SK-N-SH (cell line): ENCODE measurements around the gene WNT2. TPM values are rescaled to one million over a fixed set of nuclear protein-coding genes. Genes with fewer than 3 reads are reported as not detected.

Source experiments
- CTCF ChIA-PET: fragments of 300-600, 350-600 bp; formaldehyde crosslinking; extraction: SDS; loops from one replicate; lab custom pipeline; 2021; lab: Yijun Ruan, JAX
- POLR2A ChIA-PET: fragments of 350-600 bp; sonication (Branson Sonifier 250); formaldehyde crosslinking; extraction: SDS; loops from one replicate; lab custom pipeline; 2020; ENCODE audit warnings: antibody characterized with exemption, inconsistent platforms; lab: Yijun Ruan, JAX
- DNase-seq: peaks from one replicate; pipeline ENCODE4 v3.0.0; 2012
- H2AFZ ChIP-seq: fragments of 200-600 bp; sonication (generic); 2 replicates; pipeline ENCODE4 v1.8.1; 2016; ENCODE audit warnings: antibody characterized with exemption, mild to moderate bottlenecking, low read depth
- H3F3A ChIP-seq: fragments of 200-600 bp; sonication (generic); replicated peaks from 2 replicates; pipeline ENCODE3; 2016; ENCODE audit warnings: antibody characterized with exemption, mild to moderate bottlenecking; ENCODE audit not compliant: insufficient read depth
- H3K27ac ChIP-seq, 2 experiments: fragments of 200-500 bp in 1 of 2; fragments of 200-600 bp in 1 of 2; sonication (Bioruptor generic) in 1 of 2; sonication (generic), shearing (Covaris generic) in 1 of 2; 2 replicates each; pipeline versions ENCODE4 v1.5.1 to v1.6.1; 2014 to 2016; ENCODE audit warnings: low read depth in 2 of 2, inconsistent platforms in 1 of 2, low read length in 1 of 2, mild to moderate bottlenecking in 1 of 2, mixed read lengths in 1 of 2
- H3K27me3 ChIP-seq: fragments of 200-600 bp; sonication (generic), shearing (Covaris generic); 2 replicates; pipeline ENCODE4 v1.6.1; 2016; ENCODE audit warnings: mixed run types; ENCODE audit not compliant: insufficient read depth
- H3K36me3 ChIP-seq, 2 experiments: fragments of 200-500 bp in 1 of 2; fragments of 200-600 bp in 1 of 2; sonication (Bioruptor generic) in 1 of 2; sonication (generic) in 1 of 2; replicated peaks in 1 of 2; 2 replicates each; pipeline versions ENCODE3 to v1.5.1; 2014 to 2016; ENCODE audit warnings: low read length in 1 of 2, mild to moderate bottlenecking in 1 of 2; ENCODE audit not compliant: insufficient read depth in 2 of 2, control insufficient read depth in 1 of 2
- H3K4me1 ChIP-seq, 2 experiments: fragments of 200-500 bp in 1 of 2; fragments of 200-600 bp in 1 of 2; sonication (Bioruptor generic) in 1 of 2; sonication (generic), shearing (Covaris generic) in 1 of 2; 2 replicates each; pipeline versions ENCODE4 v1.5.1 to v1.6.1; 2014 to 2016; ENCODE audit warnings: low read depth in 1 of 2, low read length in 1 of 2, mixed run types in 1 of 2; ENCODE audit not compliant: insufficient read depth in 2 of 2, control insufficient read depth in 1 of 2
- H3K4me2 ChIP-seq: fragments of 200-600 bp; sonication (generic), shearing (Covaris generic); 2 replicates; pipeline ENCODE4 v1.6.1; 2017; ENCODE audit warnings: mixed run types
- H3K4me3 ChIP-seq, 2 experiments: fragments of 200-500 bp in 1 of 2; fragments of 200-600 bp in 1 of 2; sonication (Bioruptor generic) in 1 of 2; sonication (generic), shearing (Covaris generic) in 1 of 2; 2 replicates each; pipeline versions ENCODE4 v1.5.1 to v1.8.1; 2014 to 2016; ENCODE audit warnings: low read depth in 2 of 2, inconsistent platforms in 1 of 2, low read length in 1 of 2, mild to moderate bottlenecking in 1 of 2, mixed read lengths in 1 of 2, moderate library complexity in 1 of 2
- H3K79me2 ChIP-seq: fragments of 200-600 bp; sonication (generic); 2 replicates; pipeline ENCODE4 v1.8.1; 2017; ENCODE audit warnings: mild to moderate bottlenecking; ENCODE audit not compliant: insufficient read depth
- H3K9ac ChIP-seq: fragments of 200-600 bp; sonication (generic); 2 replicates; pipeline ENCODE4 v1.6.1; 2017; ENCODE audit warnings: mixed run types
- H3K9me2 ChIP-seq: fragments of 200-600 bp; sonication (generic); 2 replicates; pipeline ENCODE4 v1.6.1; 2017; ENCODE audit warnings: mixed run types
- H3K9me3 ChIP-seq: fragments of 200-600 bp; sonication (generic); 2 replicates; pipeline ENCODE4 v1.6.1; 2017; ENCODE audit warnings: mixed run types, mild to moderate bottlenecking, moderate library complexity
- H4K20me1 ChIP-seq: fragments of 200-600 bp; sonication (generic); 2 replicates; pipeline ENCODE4 v1.6.1; 2017; ENCODE audit warnings: mild to moderate bottlenecking, mixed run types; ENCODE audit not compliant: insufficient read depth
- ELF1 ChIP-seq: IDR thresholded peaks from 2 replicates; pipeline ENCODE4 v1.4.0; 2012
- EP300 ChIP-seq, 2 experiments: IDR thresholded peaks; 2 replicates each; pipeline versions ENCODE4 v1.4.0 to v1.6.1; 2012; ENCODE audit warnings: borderline replicate concordance in 1 of 2, low read depth in 1 of 2, low read length in 1 of 2
- EZH2phosphoT487 ChIP-seq: fragments of 200-600 bp; sonication (generic); IDR thresholded peaks from 2 replicates; pipeline ENCODE4 v1.6.1; 2017; ENCODE audit warnings: low read depth, mixed run types, mild to moderate bottlenecking, antibody characterized with exemption, moderate library complexity, borderline replicate concordance
- FOXJ3 ChIP-seq: sonication (generic); formaldehyde crosslinking; IDR thresholded peaks from 2 replicates; pipeline ENCODE4 v1.5.1; 2020; ENCODE audit warnings: mild to moderate bottlenecking, missing genetic modification reagents
- FOXM1 ChIP-seq: IDR thresholded peaks from 2 replicates; pipeline ENCODE4 v1.4.0; 2012; ENCODE audit warnings: low read depth, mild to moderate bottlenecking
- GATA2 ChIP-seq: sonication (generic); formaldehyde crosslinking; IDR thresholded peaks from 2 replicates; pipeline ENCODE4 v1.5.0; 2020; ENCODE audit warnings: mild to moderate bottlenecking, missing genetic modification reagents
- MEF2A ChIP-seq: IDR thresholded peaks from 2 replicates; pipeline ENCODE4 v1.4.0; 2012; ENCODE audit warnings: low read depth, borderline replicate concordance
- MXI1 ChIP-seq: IDR thresholded peaks from 2 replicates; pipeline ENCODE4 v1.6.1; 2012; ENCODE audit warnings: mild to moderate bottlenecking, low read depth, low read length, improper control_type of control experiment
- POLR2AphosphoS5 ChIP-seq: IDR thresholded peaks from 2 replicates; pipeline ENCODE4 v1.6.1; 2012; ENCODE audit warnings: low read depth, low read length
- RAD21 ChIP-seq: IDR thresholded peaks from 2 replicates; pipeline ENCODE4 v1.6.1; 2012; ENCODE audit warnings: mild to moderate bottlenecking, low read length
- RXRA ChIP-seq: IDR thresholded peaks from 2 replicates; pipeline ENCODE4 v1.4.0; 2012; ENCODE audit warnings: low read depth, mild to moderate bottlenecking, borderline replicate concordance
- SMC3 ChIP-seq: IDR thresholded peaks from 2 replicates; pipeline ENCODE4 v1.6.1; 2012; ENCODE audit warnings: low read depth, low read length, improper control_type of control experiment
- TAF1 ChIP-seq: IDR thresholded peaks from 2 replicates; pipeline ENCODE4 v1.6.1; 2012; ENCODE audit warnings: low read depth, mild to moderate bottlenecking, low read length, moderate library complexity, borderline replicate concordance
- TCF12 ChIP-seq: IDR thresholded peaks from 2 replicates; pipeline ENCODE4 v1.4.0; 2012
- YY1 ChIP-seq: IDR thresholded peaks from 2 replicates; pipeline ENCODE4 v1.4.0; 2012; ENCODE audit warnings: low read depth, mild to moderate bottlenecking
- WGBS: methylation state at CpG from one replicate; pipeline ENCODE4 v1.1.6; 2017; ENCODE audit warnings: low lambda C conversion rate; 5-methylcytosine and 5-hydroxymethylcytosine counted together
- polyA plus RNA-seq, 3 experiments: library from polyadenylated mRNA; depleted of rRNA; stranded (reverse); fragments of >200 nt; gene quantifications; 2 replicates each; pipeline ENCODE4 v1.2.3, GENCODE V29; 2012
- TF ChIP-seq, protein P1 (sequence below): IDR thresholded peaks from 2 replicates; pipeline ENCODE4 v1.4.0; 2012; ENCODE audit warnings: low read depth, borderline replicate concordance
- TF ChIP-seq, protein P2 (sequence below): IDR thresholded peaks from 2 replicates; pipeline ENCODE4; 2012
- TF ChIP-seq, protein P3 (sequence below): IDR thresholded peaks from 2 replicates; pipeline ENCODE4 v1.4.0; 2012; ENCODE audit warnings: low read depth, borderline replicate concordance
- TF ChIP-seq, protein P4 (sequence below): fragments of 150-350 bp; IDR thresholded peaks from 2 replicates; pipeline ENCODE4 v1.6.1; 2017; ENCODE audit warnings: antibody characterized with exemption, low read length, low read depth, borderline replicate concordance
- TF ChIP-seq, protein P5 (sequence below): fragments of 150-350 bp; IDR thresholded peaks from 2 replicates; pipeline ENCODE4 v1.6.1; 2016; ENCODE audit warnings: mild to moderate bottlenecking, low read depth, low read length
- TF ChIP-seq, protein P6 (sequence below): fragments of 200-600 bp; sonication (generic); IDR thresholded peaks from 2 replicates; pipeline ENCODE4 v1.6.1; 2017; ENCODE audit warnings: antibody characterized with exemption, mild to moderate bottlenecking, moderate library complexity
- TF ChIP-seq, protein P7 (sequence below): IDR thresholded peaks from 2 replicates; pipeline ENCODE4 v1.6.1; 2012; ENCODE audit warnings: mild to moderate bottlenecking, low read depth, low read length, moderate library complexity

Gene WNT2
- polyA plus RNA-seq, 1 of the 3 experiments (the other 2 are of a cell fraction) = not detected

DNA sequence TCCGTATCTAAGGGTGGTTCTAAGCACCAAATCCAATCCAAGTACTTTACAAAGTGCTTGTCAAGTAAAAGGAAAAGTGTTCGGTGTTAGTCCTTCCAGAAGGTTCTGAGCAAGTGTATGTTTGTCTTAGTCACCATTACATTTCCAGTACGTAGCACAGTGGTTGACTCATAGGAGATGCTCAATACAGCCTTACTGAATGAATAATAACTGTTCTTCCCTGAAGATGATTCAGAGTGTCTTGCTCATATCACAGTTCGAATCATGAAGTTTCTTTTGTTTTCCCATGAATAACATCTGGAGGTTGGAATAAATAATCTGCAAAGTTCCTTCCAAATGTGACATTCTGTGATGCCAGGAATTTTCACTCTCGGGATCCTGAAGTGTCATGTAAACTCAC is 53.4 kb downstream of the WNT2 start:
- POLR2A ChIA-PET = no interaction called here
- peak overlapping the region; percentile 65 for H3K9ac ChIP-seq
- no peaks in the 10 kb centered on the region; a peak in 2 of 4 replicates for H3K4me1 ChIP-seq
- DNase-seq = no peak
- peak overlapping the region in 1 of 2 experiments; percentile 98; a peak in 3 of 4 replicates for H3K27ac ChIP-seq
- no peaks in the 10 kb centered on the region for H3K79me2 ChIP-seq
- CTCF ChIA-PET = no interaction called here
- H3K36me3 ChIP-seq = no peaks in the 10 kb centered on the region
- peak overlapping the region; percentile 4; the same call in 1 of the 2 replicates for H2AFZ ChIP-seq
- no peaks in the 10 kb centered on the region for H3K9me3 ChIP-seq
- H3K4me2 ChIP-seq = peak overlapping the region; percentile 50
- no peaks in the 10 kb centered on the region for H4K20me1 ChIP-seq
- H3F3A ChIP-seq = peaks cover 24% of the 10 kb centered on the region
- H3K27me3 ChIP-seq = no peaks in the 10 kb centered on the region
- 17% methylated on average over 5 of the region's 5 CpGs for WGBS
- H3K9me2 ChIP-seq = no peaks in the 10 kb centered on the region
- H3K4me3 ChIP-seq = no peak overlapping the region
- TF ChIP-seq, protein P1, sequence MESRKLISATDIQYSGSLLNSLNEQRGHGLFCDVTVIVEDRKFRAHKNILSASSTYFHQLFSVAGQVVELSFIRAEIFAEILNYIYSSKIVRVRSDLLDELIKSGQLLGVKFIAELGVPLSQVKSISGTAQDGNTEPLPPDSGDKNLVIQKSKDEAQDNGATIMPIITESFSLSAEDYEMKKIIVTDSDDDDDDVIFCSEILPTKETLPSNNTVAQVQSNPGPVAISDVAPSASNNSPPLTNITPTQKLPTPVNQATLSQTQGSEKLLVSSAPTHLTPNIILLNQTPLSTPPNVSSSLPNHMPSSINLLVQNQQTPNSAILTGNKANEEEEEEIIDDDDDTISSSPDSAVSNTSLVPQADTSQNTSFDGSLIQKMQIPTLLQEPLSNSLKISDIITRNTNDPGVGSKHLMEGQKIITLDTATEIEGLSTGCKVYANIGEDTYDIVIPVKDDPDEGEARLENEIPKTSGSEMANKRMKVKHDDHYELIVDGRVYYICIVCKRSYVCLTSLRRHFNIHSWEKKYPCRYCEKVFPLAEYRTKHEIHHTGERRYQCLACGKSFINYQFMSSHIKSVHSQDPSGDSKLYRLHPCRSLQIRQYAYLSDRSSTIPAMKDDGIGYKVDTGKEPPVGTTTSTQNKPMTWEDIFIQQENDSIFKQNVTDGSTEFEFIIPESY = peak; percentile 50; the same call in 1 of the 2 replicates
- TF ChIP-seq, protein P2, sequence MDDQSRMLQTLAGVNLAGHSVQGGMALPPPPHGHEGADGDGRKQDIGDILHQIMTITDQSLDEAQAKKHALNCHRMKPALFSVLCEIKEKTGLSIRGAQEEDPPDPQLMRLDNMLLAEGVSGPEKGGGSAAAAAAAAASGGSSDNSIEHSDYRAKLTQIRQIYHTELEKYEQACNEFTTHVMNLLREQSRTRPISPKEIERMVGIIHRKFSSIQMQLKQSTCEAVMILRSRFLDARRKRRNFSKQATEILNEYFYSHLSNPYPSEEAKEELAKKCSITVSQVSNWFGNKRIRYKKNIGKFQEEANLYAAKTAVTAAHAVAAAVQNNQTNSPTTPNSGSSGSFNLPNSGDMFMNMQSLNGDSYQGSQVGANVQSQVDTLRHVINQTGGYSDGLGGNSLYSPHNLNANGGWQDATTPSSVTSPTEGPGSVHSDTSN = peak; percentile 83
- TF ChIP-seq MXI1 (no peak), EZH2phosphoT487 (no peak), RXRA (peak; percentile 26; the same call in 1 of the 2 replicates), EP300 (IDR thresholded peaks at IDR 0.05; ENCODE audit: borderline replicate concordance in 1 of 2, low read depth in 1 of 2, low read length in 1 of 2) (peak; percentile 31 to 78; a peak in 3 of 4 replicates), MEF2A (peak; percentile 63; the same call in 1 of the 2 replicates), RAD21 (no peak), FOXM1 (peak; percentile 67; the same call in 1 of the 2 replicates), TAF1 (peak; percentile 49; the same call in 1 of the 2 replicates), GATA2 (no peak), POLR2AphosphoS5 (peak; percentile 77; the same call in 1 of the 2 replicates), SMC3 (no peak), YY1 (no peak), ELF1 (0 out of 2 replicates have a peak, but pooled peaks have one; percentile 11), TCF12 (peak; percentile 96), FOXJ3 (CRISPR knock-in tag) (no peak)
- TF ChIP-seq, protein P3, sequence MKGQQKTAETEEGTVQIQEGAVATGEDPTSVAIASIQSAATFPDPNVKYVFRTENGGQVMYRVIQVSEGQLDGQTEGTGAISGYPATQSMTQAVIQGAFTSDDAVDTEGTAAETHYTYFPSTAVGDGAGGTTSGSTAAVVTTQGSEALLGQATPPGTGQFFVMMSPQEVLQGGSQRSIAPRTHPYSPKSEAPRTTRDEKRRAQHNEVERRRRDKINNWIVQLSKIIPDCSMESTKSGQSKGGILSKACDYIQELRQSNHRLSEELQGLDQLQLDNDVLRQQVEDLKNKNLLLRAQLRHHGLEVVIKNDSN = no peak
- TF ChIP-seq, protein P4, sequence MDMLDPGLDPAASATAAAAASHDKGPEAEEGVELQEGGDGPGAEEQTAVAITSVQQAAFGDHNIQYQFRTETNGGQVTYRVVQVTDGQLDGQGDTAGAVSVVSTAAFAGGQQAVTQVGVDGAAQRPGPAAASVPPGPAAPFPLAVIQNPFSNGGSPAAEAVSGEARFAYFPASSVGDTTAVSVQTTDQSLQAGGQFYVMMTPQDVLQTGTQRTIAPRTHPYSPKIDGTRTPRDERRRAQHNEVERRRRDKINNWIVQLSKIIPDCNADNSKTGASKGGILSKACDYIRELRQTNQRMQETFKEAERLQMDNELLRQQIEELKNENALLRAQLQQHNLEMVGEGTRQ = no peak
- TF ChIP-seq, protein P5, sequence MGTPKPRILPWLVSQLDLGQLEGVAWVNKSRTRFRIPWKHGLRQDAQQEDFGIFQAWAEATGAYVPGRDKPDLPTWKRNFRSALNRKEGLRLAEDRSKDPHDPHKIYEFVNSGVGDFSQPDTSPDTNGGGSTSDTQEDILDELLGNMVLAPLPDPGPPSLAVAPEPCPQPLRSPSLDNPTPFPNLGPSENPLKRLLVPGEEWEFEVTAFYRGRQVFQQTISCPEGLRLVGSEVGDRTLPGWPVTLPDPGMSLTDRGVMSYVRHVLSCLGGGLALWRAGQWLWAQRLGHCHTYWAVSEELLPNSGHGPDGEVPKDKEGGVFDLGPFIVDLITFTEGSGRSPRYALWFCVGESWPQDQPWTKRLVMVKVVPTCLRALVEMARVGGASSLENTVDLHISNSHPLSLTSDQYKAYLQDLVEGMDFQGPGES = no peak
- TF ChIP-seq, protein P6, sequence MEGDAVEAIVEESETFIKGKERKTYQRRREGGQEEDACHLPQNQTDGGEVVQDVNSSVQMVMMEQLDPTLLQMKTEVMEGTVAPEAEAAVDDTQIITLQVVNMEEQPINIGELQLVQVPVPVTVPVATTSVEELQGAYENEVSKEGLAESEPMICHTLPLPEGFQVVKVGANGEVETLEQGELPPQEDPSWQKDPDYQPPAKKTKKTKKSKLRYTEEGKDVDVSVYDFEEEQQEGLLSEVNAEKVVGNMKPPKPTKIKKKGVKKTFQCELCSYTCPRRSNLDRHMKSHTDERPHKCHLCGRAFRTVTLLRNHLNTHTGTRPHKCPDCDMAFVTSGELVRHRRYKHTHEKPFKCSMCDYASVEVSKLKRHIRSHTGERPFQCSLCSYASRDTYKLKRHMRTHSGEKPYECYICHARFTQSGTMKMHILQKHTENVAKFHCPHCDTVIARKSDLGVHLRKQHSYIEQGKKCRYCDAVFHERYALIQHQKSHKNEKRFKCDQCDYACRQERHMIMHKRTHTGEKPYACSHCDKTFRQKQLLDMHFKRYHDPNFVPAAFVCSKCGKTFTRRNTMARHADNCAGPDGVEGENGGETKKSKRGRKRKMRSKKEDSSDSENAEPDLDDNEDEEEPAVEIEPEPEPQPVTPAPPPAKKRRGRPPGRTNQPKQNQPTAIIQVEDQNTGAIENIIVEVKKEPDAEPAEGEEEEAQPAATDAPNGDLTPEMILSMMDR = no peak
- TF ChIP-seq, protein P7, sequence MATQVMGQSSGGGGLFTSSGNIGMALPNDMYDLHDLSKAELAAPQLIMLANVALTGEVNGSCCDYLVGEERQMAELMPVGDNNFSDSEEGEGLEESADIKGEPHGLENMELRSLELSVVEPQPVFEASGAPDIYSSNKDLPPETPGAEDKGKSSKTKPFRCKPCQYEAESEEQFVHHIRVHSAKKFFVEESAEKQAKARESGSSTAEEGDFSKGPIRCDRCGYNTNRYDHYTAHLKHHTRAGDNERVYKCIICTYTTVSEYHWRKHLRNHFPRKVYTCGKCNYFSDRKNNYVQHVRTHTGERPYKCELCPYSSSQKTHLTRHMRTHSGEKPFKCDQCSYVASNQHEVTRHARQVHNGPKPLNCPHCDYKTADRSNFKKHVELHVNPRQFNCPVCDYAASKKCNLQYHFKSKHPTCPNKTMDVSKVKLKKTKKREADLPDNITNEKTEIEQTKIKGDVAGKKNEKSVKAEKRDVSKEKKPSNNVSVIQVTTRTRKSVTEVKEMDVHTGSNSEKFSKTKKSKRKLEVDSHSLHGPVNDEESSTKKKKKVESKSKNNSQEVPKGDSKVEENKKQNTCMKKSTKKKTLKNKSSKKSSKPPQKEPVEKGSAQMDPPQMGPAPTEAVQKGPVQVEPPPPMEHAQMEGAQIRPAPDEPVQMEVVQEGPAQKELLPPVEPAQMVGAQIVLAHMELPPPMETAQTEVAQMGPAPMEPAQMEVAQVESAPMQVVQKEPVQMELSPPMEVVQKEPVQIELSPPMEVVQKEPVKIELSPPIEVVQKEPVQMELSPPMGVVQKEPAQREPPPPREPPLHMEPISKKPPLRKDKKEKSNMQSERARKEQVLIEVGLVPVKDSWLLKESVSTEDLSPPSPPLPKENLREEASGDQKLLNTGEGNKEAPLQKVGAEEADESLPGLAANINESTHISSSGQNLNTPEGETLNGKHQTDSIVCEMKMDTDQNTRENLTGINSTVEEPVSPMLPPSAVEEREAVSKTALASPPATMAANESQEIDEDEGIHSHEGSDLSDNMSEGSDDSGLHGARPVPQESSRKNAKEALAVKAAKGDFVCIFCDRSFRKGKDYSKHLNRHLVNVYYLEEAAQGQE = no peak
